ENCODE measurements around the gene SLC44A5. TPM values are rescaled to one million over a fixed set of nuclear protein-coding genes. Genes with fewer than 3 reads are reported as not detected.

The SLC44A5 gene
- polyA plus RNA-seq, 1 experiment = 0.19 TPM

- POLR2A ChIA-PET = no interaction called here
- Histone ChIP-seq H3K27me3 (ENCODE audit: control insufficient read depth, insufficient read depth, low read length) (no peaks in the 10 kb centered on the region), H3K9me3 (ENCODE audit: control insufficient read depth, insufficient read depth, low read length) (no peaks in the 10 kb centered on the region), H3K27ac (ENCODE audit: low read depth, low read length) (no peak overlapping the region), H3K4me3 (ENCODE audit: low read depth, low read length) (no peak overlapping the region)
- DNase-seq (ENCODE audit: low read depth, low spot score) = no peak
- TF ChIP-seq CTCF (IDR thresholded peaks at IDR 0.05; ENCODE audit: low read depth, low read length) = no peak
- CTCF ChIA-PET = no interaction called here
Observed at GRCh38 chr1:75316230-75316629, 294.7 kb downstream of the SLC44A5 start.

- ChIA-PET POLR2A (no interaction called here), CTCF (no interaction called here)
- DNase-seq (ENCODE audit: low read depth, low spot score) = no peak
- Histone ChIP-seq H3K9me3 (ENCODE audit: control insufficient read depth, insufficient read depth, low read length) (no peaks in the 10 kb centered on the region), H3K27me3 (ENCODE audit: control insufficient read depth, insufficient read depth, low read length) (no peaks in the 10 kb centered on the region), H3K4me3 (ENCODE audit: low read depth, low read length) (no peak overlapping the region), H3K27ac (ENCODE audit: low read depth, low read length) (no peak overlapping the region)
- TF ChIP-seq CTCF (IDR thresholded peaks at IDR 0.05; ENCODE audit: low read depth, low read length) = no peak
Observed at GRCh38 chr1:75312620-75313019, 298.3 kb downstream of the SLC44A5 start.

DNA sequence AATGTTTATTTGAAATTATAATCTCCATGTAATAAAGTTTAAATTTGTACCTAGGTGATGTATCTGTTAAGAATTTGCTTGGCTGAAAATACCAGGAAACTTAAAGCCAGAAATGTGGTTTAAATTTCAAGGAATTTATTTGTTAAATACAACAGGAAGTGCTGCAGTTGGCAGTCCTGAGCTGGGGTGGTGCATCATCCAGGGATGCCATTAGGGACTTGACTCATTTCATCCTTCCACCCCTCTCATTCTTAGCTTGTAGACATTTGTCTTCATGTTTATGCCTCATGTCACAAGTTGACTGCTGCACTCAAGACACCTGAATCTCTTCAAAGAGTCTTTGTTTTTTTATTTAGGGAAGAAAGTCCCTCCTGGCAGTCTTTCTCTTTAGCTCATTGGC is 300.8 kb downstream of the SLC44A5 start:
- Histone ChIP-seq H3K27me3 (ENCODE audit: control insufficient read depth, insufficient read depth, low read length) (no peaks in the 10 kb centered on the region), H3K4me3 (ENCODE audit: low read depth, low read length) (no peak overlapping the region), H3K27ac (ENCODE audit: low read depth, low read length) (no peak overlapping the region), H3K9me3 (ENCODE audit: control insufficient read depth, insufficient read depth, low read length) (no peaks in the 10 kb centered on the region; the same call in 1 of the 2 replicates)
- DNase-seq (ENCODE audit: low read depth, low spot score) = no peak
- POLR2A ChIA-PET = no interaction called here
- TF ChIP-seq CTCF (IDR thresholded peaks at IDR 0.05; ENCODE audit: low read depth, low read length) = no peak
- CTCF ChIA-PET = no interaction called here

- TF ChIP-seq CTCF (IDR thresholded peaks at IDR 0.05; ENCODE audit: low read depth, low read length) = no peak
- Histone ChIP-seq H3K27me3 (ENCODE audit: control insufficient read depth, insufficient read depth, low read length) (no peaks in the 10 kb centered on the region), H3K9me3 (ENCODE audit: control insufficient read depth, insufficient read depth, low read length) (no peaks in the 10 kb centered on the region; the same call in 1 of the 2 replicates), H3K4me3 (ENCODE audit: low read depth, low read length) (no peak overlapping the region), H3K27ac (ENCODE audit: low read depth, low read length) (no peak overlapping the region)
- ChIA-PET POLR2A (no interaction called here), CTCF (interaction anchor here (1.0 kb wide), 1 partner anchor 42 kb away, joined by 3 read pairs; no protein-coding TSS in a partner anchor)
- DNase-seq (ENCODE audit: low read depth, low spot score) = no peak
Observed at GRCh38 chr1:75308365-75308764, 302.5 kb downstream of the SLC44A5 start.

GRCh38 chr1:75305061-75305460 is 305.9 kb downstream of the SLC44A5 start:
- Histone ChIP-seq H3K9me3 (ENCODE audit: control insufficient read depth, insufficient read depth, low read length) (no peaks in the 10 kb centered on the region; the same call in 1 of the 2 replicates), H3K4me3 (ENCODE audit: low read depth, low read length) (no peak overlapping the region), H3K27me3 (ENCODE audit: control insufficient read depth, insufficient read depth, low read length) (no peaks in the 10 kb centered on the region), H3K27ac (ENCODE audit: low read depth, low read length) (no peak overlapping the region)
- POLR2A ChIA-PET = no interaction called here
- DNase-seq (ENCODE audit: low read depth, low spot score) = no peak
- TF ChIP-seq CTCF (IDR thresholded peaks at IDR 0.05; ENCODE audit: low read depth, low read length) = no peak
- CTCF ChIA-PET = no interaction called here

All from AG04450 (cell line).